HK-2 (cell line): ENCODE measurements around the gene DPEP2NB.
A peak's percentile ranks its signal among the peaks of the same experiment; 100 is the strongest.
"Not testable (repeated sequence)": the region's sequence is repeated elsewhere in the genome, so short reads cannot be mapped to it uniquely, and the experiment has no call there.

Source experiments
- DNase-seq: peaks from one replicate; pipeline ENCODE4 v3.0.0-alpha.2; 2018; ENCODE audit not compliant: unreplicated experiment

DPEP2NB gene

DNA sequence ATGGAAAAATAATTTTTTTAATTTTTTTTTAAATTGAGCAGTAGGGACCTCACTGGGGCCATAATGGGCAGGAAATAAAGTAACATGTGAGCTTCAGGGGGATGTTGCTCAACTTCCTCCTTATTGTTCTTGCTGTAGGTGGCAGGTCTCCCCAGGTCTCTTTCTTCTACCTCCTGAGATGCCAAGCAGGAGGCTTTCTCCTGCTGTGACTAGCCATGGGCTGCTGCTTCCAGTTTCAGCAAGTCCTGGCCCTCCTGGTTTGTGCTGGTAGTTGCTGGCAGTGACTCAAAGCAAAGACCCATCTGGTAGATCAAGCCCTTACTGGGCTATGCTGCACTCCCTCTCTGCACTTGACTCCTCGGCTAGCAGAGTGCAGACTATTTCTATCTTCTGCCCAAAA lies 2.3 kb downstream of the DPEP2NB start:
- no peak for DNase-seq

DNA sequence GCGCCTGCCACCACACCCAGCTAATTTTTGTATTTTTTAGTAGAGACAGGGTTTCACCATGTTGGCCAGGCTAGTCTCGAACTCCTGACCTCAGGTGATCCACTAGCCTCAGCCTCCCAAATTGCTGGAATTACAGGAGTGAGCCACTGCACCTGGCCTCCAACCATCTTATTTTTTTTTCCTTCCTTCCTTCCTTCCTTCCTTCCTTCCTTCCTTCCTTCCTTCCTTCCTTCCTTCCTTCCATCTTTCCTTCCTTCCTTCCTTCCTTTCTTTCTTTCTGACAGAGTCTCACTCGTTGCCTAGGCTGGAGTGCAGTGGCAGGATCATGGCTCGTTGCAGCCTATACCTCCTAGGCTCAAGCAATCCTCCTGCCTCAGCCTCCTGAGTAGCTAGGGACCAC lies 5.8 kb downstream of the DPEP2NB start:
- DNase-seq = not testable (repeated sequence)

GRCh38 chr16:68009157-68009735 lies 6.5 kb downstream of the DPEP2NB start:
- DNase-seq = no peak

DNA sequence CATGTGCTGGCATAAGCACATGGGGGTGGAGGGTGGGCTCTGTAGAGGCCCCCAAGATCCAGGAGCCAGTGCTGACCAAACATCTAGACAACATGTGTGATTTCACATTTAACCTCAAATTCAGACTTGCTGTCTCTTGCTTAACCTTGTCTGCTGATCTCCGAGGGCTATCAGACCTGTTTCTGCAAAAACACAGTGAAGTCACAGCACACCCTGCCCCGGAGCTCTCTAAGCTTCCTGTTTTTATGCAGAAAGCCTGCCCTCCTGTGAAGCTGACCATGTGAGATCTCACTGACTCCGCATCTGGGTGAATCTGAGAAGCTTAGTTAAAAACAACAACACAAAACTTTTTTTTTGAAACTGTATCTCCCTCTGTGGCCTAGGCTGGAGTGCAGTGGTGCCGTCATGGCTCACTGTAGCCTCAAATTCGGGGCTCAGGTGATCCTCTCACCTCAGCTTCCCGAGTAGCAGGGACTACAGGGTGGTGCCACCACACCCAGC lies 9.9 kb downstream of the DPEP2NB start:
- DNase-seq = no peak

DNA sequence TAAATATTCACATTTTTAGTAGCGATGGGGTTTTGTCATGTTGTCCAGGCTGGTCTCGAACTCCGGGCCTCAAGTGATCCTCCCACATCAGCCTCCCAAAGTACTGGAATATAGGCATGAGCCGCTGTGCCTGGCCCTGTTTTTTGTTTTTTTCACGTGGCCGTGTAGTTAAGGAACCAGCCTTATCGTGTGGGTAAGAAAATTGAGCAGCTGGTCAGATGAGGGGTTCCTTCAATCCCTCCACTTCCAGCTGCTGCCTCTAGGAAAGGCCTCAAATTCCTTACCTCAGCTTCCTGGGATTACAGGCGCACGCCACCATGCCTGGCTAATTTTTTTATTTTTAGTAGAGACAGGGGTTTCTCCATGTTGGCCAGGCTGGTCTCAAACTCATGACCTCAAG lies 10.5 kb downstream of the DPEP2NB start:
- DNase-seq = no peak

DNA sequence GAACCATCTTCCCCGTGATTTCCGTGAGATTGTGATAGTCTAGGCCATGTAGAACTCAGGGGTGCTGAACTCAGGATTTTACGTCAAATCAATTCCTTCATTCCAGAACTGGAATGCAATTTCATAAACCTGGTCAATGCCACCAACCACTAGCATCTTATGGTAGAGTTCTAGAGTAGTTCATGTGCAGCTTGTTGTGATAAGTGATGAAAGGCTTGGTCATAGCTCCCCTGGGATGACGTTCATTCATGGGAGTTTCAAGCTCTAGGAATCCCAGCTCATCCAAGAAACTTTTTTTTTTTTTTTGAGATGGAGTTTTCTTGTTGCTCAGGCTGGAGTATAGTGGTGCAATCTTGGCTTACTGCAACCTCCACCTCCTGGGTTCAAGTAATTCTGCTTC lies 12.7 kb downstream of the DPEP2NB start:
- no peak for DNase-seq

DNA sequence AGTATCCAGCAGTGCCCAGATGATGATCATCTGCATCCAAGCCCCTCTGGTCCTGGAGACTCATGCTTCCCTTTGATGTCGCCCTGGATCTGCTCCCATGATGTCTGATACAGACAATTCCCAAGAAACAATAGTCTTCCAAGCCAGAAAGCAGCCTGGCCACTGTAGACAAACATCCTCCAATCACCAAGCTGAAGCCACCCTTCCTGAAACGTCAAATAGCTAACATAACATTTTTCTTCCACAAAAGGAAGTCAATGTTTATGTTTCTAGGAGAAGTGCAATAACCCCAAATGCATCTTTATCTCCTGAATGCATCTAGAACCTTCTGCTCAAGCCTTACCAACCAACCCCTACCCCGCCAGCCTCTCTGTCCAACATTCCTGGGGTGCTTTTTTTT lies 15.3 kb downstream of the DPEP2NB start:
- no peak for DNase-seq

DNA sequence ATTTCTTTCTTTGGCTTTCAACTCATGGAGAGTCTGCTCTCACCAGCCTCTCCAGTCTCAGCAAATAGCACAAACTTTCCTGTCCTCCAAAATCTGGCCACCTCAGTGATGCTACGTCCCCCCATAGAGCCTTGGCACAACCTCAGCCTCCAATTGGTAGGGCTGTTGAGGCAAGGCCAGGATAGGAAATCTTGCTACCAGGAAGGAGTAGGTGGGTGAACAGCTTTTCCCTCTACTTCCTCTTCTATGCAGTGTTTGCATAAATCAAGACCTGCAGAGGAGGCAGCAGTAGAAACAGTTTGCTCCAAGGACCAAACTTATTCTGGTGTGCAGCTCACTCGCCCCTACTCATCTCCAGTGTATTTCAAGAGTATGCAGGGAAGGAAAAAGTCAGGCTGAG lies 15.7 kb downstream of the DPEP2NB start:
- no peak for DNase-seq

GRCh38 chr16:67998779-67999688 lies 16.7 kb downstream of the DPEP2NB start, which contains the start of gene DPEP2:
DPEP2 (minus strand) TSS chr16:67999484; CDS start chr16:67993212, 6,272 bp downstream.
- not testable (repeated sequence) for DNase-seq

- DNase-seq = not testable (repeated sequence)
Observed at GRCh38 chr16:67998231-67998778, 17.4 kb downstream of the DPEP2NB start.

DNA sequence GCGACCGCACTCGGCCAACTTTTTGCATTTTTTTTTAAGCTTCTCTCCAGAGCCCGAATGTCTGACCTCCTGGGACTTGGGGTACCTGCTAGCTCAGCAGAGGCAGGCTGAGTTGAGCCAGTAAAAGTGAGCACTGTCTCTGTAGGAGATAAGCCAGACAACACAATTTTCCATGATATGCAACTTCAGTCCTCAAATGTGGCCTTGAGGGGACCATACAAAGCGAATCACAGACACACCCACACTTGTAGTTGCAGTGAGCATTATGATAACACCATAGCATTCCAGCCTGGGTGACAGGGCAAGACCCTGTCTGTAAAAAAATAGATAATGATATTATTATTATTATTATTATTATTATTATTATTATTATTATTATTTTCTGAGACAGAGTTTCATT lies 19.0 kb downstream of the DPEP2NB start:
- DNase-seq = no peak

GRCh38 chr16:67995423-67995822 lies 20.3 kb downstream of the DPEP2NB start:
- no peak for DNase-seq

DNA sequence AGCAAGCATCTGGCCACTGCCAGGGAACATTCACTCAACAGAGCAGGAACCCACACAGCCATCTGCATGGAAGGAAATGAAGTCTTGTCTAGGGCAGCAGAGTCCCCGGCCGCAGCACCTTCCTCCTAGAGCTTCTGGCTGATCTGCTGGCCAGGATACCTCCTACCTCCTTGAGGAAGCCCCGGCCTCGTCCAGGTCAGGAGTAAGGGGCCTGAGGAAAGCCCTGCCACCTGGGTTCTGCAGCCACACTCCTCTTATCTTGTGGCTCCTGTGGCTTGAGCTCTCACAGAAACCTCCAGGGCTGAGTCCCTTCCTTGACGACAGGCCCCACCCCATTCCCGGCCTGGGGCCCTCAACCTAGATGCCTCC lies 21.7 kb downstream of the DPEP2NB start:
- not testable (repeated sequence) for DNase-seq

GRCh38 chr16:67993207-67994039 lies 22.3 kb downstream of the DPEP2NB start:
- peak; percentile 81 for DNase-seq

DNA sequence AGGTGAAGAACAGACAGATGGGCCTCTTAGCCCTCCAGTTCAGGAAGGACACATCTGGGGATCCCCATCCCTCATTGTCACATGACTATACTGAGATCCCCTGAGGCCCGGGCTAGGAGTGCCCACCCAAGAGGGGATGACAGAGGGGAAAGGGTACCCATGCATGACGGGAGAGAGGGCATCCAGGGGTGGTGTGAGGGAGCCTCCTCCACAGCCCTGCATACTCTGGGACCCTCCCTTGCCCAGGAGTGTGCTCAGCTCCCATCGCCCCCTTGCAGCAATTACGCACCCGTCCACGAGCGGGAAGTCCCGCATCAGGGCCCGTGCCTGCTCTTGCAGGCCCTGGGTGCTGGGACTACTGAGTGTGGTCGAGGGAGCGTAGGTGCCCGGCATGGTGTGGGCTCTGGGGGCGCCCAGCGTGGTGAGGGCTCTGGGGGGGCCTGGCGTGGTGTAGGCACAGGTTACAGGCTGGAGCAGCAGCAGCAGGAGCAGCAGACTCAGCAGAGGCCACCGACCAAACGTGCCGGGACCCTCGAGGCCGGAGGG lies 23.0 kb downstream of the DPEP2NB start:
- no peak for DNase-seq

DNA sequence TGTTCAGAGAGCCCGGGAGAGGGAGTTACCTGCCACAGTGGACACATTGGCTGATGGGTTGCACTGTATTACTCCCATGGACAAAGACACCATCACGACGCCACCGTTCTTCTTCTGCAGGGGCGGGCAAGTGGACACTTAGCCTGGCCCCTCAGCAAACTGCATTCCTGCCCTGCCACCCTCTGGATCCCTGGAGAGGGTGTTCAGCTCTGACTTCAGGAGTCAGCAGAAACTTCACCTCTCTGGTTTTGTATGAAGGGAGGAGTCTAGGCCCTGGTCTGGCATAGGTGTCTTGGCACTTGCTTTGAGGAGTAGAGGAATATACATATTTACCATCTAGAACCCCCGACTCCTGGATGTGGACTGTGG lies 25.7 kb downstream of the DPEP2NB start:
- no peak for DNase-seq

GRCh38 chr16:67989322-67990017 lies 26.2 kb downstream of the DPEP2NB start:
- no peak for DNase-seq

GRCh38 chr16:67988675-67989074 lies 27.0 kb downstream of the DPEP2NB start:
- DNase-seq = no peak

DNA sequence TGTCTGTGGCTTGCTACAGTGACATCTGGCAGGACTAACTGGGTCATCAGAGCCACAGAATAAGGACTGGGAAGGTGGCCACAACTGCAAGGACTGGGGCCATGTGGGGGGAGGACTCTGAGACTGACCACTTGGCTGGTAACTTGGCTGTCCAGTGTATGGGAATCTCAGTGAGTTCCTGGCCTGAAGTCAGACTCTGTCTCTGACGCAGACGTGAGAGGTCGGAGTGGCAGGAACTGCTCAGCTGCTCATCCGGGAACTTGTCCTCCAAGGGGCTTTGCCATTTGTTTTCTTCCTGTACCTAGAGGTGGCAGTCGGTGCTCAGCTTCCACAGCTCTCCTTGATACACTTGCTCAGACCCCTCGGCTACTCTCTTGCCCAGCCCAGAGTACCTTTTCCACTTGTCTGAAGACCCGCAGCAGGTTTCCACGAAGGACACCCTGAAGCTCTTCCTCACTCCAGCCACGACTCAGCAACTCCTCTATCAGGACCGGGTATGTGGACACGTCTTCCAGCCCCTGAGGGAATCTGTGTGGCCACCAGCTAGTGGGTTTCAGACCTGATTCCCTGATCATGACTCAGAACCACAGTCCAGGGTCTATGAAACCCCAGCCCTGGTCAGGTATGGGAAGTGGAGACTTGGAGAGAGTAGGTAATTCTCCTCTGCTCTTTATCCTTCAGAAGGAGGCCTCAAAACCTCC lies 28.1 kb downstream of the DPEP2NB start:
- DNase-seq = no peak

GRCh38 chr16:67986949-67987348 lies 28.8 kb downstream of the DPEP2NB start:
- no peak for DNase-seq
